Peyer's patch (tissue), 4 donors: Measurements from ENCODE around the gene BPIFB1. TPM values are rescaled to one million over a fixed set of nuclear protein-coding genes. Genes with fewer than 3 reads are reported as not detected.

Experiments used
- DNase-seq, 3 donors: peaks; one replicate each; pipeline ENCODE4 v3.0.0-alpha.2; 2017 to 2019
- H3K27ac ChIP-seq, 4 donors: fragments of 200-600 bp; sonication (generic); one replicate each; pipeline ENCODE4 v1.5.1; 2016 to 2019
- H3K27me3 ChIP-seq, 2 donors: fragments of 200-600 bp; sonication (generic); one replicate each; pipeline ENCODE4 v1.5.1; 2019
- H3K36me3 ChIP-seq, 3 donors: fragments of 200-600 bp; sonication (generic); one replicate each; pipeline ENCODE4 v1.5.1; 2016 to 2019
- H3K4me1 ChIP-seq, 4 donors: fragments of 200-600 bp; sonication (generic); one replicate each; pipeline ENCODE4 v1.5.1; 2016 to 2019
- H3K4me3 ChIP-seq, 4 donors: fragments of 200-600 bp; sonication (generic); 1 replicate in 3 of 4; 2 replicates in 1 of 4; pipeline ENCODE4 v1.5.1; 2016 to 2019; ENCODE audit warnings: mild to moderate bottlenecking in 1 of 4
- H3K9me3 ChIP-seq, 4 donors: fragments of 200-600 bp; sonication (generic); one replicate each; pipeline ENCODE4 v1.5.1; 2016 to 2019; ENCODE audit warnings: mild to moderate bottlenecking in 1 of 4
- POLR2A ChIP-seq, 2 donors: fragments of 450-650 bp; IDR thresholded peaks; one replicate each; pipeline ENCODE4 v1.5.1; 2017; ENCODE audit warnings: antibody characterized with exemption in 2 of 2, mild to moderate bottlenecking in 2 of 2, moderate library complexity in 2 of 2
- total RNA-seq, 4 donors: library from RNA; depleted of rRNA; stranded (reverse); fragments of >200 nt; gene quantifications; one replicate each; pipeline ENCODE4 v1.1.0, GENCODE V29; 2016
- TF ChIP-seq, protein P1 (sequence below), 6 experiments: fragments of 450-650 bp in 4 of 6; fragments of 200-600 bp in 2 of 6; sonication (generic) in 1 of 6; IDR thresholded peaks; one replicate each; pipeline ENCODE4 v1.5.1; 2017 to 2019; ENCODE audit warnings: antibody characterized with exemption in 6 of 6, mild to moderate bottlenecking in 3 of 6, moderate library complexity in 1 of 6

Gene BPIFB1
- total RNA-seq, 4 donors from 2014 or later: not detected

DNA sequence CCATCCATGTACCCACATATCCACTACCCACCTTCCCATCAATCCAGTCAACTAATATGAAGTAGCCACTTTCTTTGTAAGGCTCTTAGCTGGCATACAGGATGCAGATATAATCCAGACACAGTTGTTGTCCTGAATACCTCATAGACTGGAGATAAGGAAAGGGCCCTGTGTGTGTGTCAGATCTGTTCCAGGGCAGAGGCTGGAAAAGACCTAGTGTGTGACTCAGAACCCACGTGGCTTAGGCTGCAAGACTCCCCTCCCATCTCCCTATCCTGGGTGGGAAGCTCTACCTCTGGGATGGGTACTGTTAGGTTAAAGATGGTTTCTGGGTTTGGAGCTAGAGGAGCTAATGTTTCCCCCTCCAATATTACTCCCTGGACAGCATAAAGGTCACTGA is 43.6 kb upstream of the BPIFB1 start:
- Histone ChIP-seq H3K4me1 (no peaks in the 10 kb centered on the region), H3K27me3 (no peaks in the 10 kb centered on the region), H3K36me3 (no peaks in the 10 kb centered on the region), H3K9me3 (no peaks in the 10 kb centered on the region), H3K4me3 (no peak overlapping the region), H3K27ac (no peak overlapping the region)
- no peak for TF ChIP-seq POLR2A (IDR thresholded peaks at IDR 0.05)
- TF ChIP-seq, protein P1, sequence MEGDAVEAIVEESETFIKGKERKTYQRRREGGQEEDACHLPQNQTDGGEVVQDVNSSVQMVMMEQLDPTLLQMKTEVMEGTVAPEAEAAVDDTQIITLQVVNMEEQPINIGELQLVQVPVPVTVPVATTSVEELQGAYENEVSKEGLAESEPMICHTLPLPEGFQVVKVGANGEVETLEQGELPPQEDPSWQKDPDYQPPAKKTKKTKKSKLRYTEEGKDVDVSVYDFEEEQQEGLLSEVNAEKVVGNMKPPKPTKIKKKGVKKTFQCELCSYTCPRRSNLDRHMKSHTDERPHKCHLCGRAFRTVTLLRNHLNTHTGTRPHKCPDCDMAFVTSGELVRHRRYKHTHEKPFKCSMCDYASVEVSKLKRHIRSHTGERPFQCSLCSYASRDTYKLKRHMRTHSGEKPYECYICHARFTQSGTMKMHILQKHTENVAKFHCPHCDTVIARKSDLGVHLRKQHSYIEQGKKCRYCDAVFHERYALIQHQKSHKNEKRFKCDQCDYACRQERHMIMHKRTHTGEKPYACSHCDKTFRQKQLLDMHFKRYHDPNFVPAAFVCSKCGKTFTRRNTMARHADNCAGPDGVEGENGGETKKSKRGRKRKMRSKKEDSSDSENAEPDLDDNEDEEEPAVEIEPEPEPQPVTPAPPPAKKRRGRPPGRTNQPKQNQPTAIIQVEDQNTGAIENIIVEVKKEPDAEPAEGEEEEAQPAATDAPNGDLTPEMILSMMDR (IDR thresholded peaks at IDR 0.05): no peak
- DNase-seq: no peak

DNA sequence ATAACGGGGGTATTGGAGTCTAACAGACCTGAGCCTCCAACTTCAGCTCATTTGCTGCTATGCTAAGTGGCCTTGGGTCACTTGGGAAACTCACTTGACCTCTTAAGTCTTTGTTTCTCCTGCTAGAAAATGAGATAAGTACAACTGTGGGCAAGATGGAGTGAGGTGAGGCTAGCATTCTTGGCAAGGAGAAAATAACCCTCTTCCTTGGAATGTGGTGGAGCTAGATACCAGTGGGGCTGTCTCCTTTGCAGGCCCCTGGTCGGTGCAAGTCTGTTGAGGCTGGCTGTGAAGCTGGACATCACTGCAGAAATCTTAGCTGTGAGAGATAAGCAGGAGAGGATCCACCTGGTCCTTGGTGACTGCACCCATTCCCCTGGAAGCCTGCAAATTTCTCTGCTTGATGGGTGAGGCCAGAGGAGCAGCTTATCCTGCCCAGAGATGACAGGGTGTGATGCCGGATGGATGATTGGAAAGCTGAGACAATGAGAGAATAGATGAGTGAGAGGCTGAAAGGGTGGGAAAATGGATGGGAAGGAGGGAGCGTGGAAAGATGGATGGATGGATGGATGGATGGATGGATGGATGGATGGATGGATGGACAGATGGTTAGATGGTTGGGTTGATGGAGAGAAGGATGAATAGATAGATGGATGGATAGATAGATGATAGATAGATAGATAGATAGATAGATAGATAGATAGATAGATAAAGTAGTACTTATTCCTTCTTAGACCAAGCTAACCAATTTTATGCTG is 42.9 kb upstream of the BPIFB1 start:
- H3K36me3 ChIP-seq: no peaks in the 10 kb centered on the region
- TF ChIP-seq, protein P1 (IDR thresholded peaks at IDR 0.05): no peak
- no peak for TF ChIP-seq POLR2A (IDR thresholded peaks at IDR 0.05)
- no peaks in the 10 kb centered on the region for H3K9me3 ChIP-seq
- H3K27ac ChIP-seq: no peak overlapping the region
- H3K4me1 ChIP-seq: no peaks in the 10 kb centered on the region
- H3K27me3 ChIP-seq: no peaks in the 10 kb centered on the region
- H3K4me3 ChIP-seq: no peak overlapping the region
- DNase-seq: no peak

- TF ChIP-seq, protein P1 (IDR thresholded peaks at IDR 0.05): no peak
- no peak for TF ChIP-seq POLR2A (IDR thresholded peaks at IDR 0.05)
- Histone ChIP-seq H3K36me3 (no peaks in the 10 kb centered on the region), H3K4me3 (no peak overlapping the region)
Measured at GRCh38 chr20:33240923-33241322, 42.1 kb upstream of the BPIFB1 start.

GRCh38 chr20:33242319-33243100 is 40.5 kb upstream of the BPIFB1 start:
- TF ChIP-seq, protein P1 (IDR thresholded peaks at IDR 0.05): no peak
- H3K36me3 ChIP-seq: no peaks in the 10 kb centered on the region

More at GRCh38 chr20:33240923-33241322, 42.1 kb upstream of the BPIFB1 start:
- Histone ChIP-seq H3K27ac (no peak overlapping the region), H3K4me1 (no peaks in the 10 kb centered on the region), H3K27me3 (no peaks in the 10 kb centered on the region), H3K9me3 (no peaks in the 10 kb centered on the region)
- no peak for DNase-seq

GRCh38 chr20:33246077-33246476 is 36.9 kb upstream of the BPIFB1 start:
- no peaks in the 10 kb centered on the region for H3K9me3 ChIP-seq
- DNase-seq: no peak
- H3K36me3 ChIP-seq: no peaks in the 10 kb centered on the region
- H3K27ac ChIP-seq: no peak overlapping the region
- TF ChIP-seq, protein P1 (IDR thresholded peaks at IDR 0.05): no peak
- TF ChIP-seq POLR2A (IDR thresholded peaks at IDR 0.05): no peak
- no peak overlapping the region for H3K4me3 ChIP-seq
- no peaks in the 10 kb centered on the region for H3K4me1 ChIP-seq
- no peaks in the 10 kb centered on the region for H3K27me3 ChIP-seq

More at GRCh38 chr20:33242319-33243100, 40.5 kb upstream of the BPIFB1 start:
- H3K4me3 ChIP-seq: no peak overlapping the region
- no peak for DNase-seq
- H3K27ac ChIP-seq: no peak overlapping the region
- no peaks in the 10 kb centered on the region for H3K9me3 ChIP-seq
- no peaks in the 10 kb centered on the region for H3K4me1 ChIP-seq
- no peaks in the 10 kb centered on the region for H3K27me3 ChIP-seq
